HEK293 (cell line): ENCODE data around the gene BCAP31.
"Not testable (repeated sequence)": the region's sequence is repeated elsewhere in the genome, so short reads cannot be mapped to it uniquely, and the experiment has no call there.

Experiments used
- CTCF ChIA-PET: fragments of 350-600 bp; formaldehyde crosslinking; extraction: SDS; loops from one replicate; lab custom pipeline; 2021; ENCODE audit warnings: antibody characterized with exemption; lab: Yijun Ruan, JAX
- POLR2A ChIA-PET: fragments of 300-600 bp; formaldehyde crosslinking; extraction: SDS; loops from one replicate; lab custom pipeline; 2020; ENCODE audit warnings: antibody characterized with exemption, inconsistent platforms; lab: Yijun Ruan, JAX
- H3K27ac ChIP-seq: fragments of 200-500 bp; sonication (Bioruptor generic); 2 replicates; pipeline ENCODE4 v1.5.1; 2014; ENCODE audit warnings: low read depth, low read length, control low read depth, inconsistent platforms; ENCODE audit errors: extremely low read depth
- H3K36me3 ChIP-seq, 2 experiments: fragments of 200-500 bp in 1 of 2; sonication (Bioruptor generic) in 1 of 2; 1 replicate in 1 of 2; 2 replicates in 1 of 2; pipeline ENCODE4 v1.5.1; 2014 to 2017; ENCODE audit warnings: inconsistent platforms in 2 of 2, low read length in 2 of 2; ENCODE audit not compliant: control insufficient read depth in 2 of 2, insufficient read depth in 1 of 2
- H3K4me1 ChIP-seq: fragments of 200-500 bp; sonication (Bioruptor generic); 2 replicates; pipeline ENCODE4 v1.5.1; 2014; ENCODE audit warnings: mild to moderate bottlenecking, low read length, inconsistent platforms; ENCODE audit not compliant: control insufficient read depth, insufficient read depth
- H3K4me3 ChIP-seq: 2 replicates; pipeline ENCODE4 v1.5.1; 2011; ENCODE audit warnings: low read depth, mild to moderate bottlenecking, control low read depth, low read length, moderate library complexity
- H3K9me3 ChIP-seq: fragments of 200-500 bp; sonication (Bioruptor generic); 2 replicates; pipeline ENCODE4 v1.5.1; 2014; ENCODE audit warnings: low read depth, low read length, inconsistent platforms; ENCODE audit not compliant: control insufficient read depth, insufficient read depth
- GFI1B ChIP-seq: fragments of 450-650 bp; formaldehyde crosslinking; IDR thresholded peaks from 2 replicates; pipeline ENCODE4 v1.5.1; 2016; ENCODE audit warnings: missing biosample characterization, missing genetic modification characterization
- SALL2 ChIP-seq: fragments of 450-650 bp; formaldehyde crosslinking; IDR thresholded peaks from 2 replicates; pipeline ENCODE4 v1.5.0; 2017; ENCODE audit warnings: missing biosample characterization, mild to moderate bottlenecking, missing genetic modification characterization, borderline replicate concordance
- ZBTB10 ChIP-seq: fragments of 450-650 bp; formaldehyde crosslinking; IDR thresholded peaks from 2 replicates; pipeline ENCODE4 v1.5.1; 2016; ENCODE audit warnings: missing biosample characterization, missing genetic modification characterization
- ZNF114 ChIP-seq: fragments of 450-650 bp; formaldehyde crosslinking; IDR thresholded peaks from 2 replicates; pipeline ENCODE4 v1.5.0; 2017; ENCODE audit warnings: missing biosample characterization, missing genetic modification characterization
- ZNF138 ChIP-seq: fragments of 450-650 bp; formaldehyde crosslinking; IDR thresholded peaks from 2 replicates; pipeline ENCODE4 v1.5.1; 2016; ENCODE audit warnings: missing biosample characterization, missing genetic modification characterization, borderline replicate concordance
- ZNF157 ChIP-seq: fragments of 450-650 bp; formaldehyde crosslinking; IDR thresholded peaks from 2 replicates; pipeline ENCODE4 v1.5.1; 2016; ENCODE audit warnings: missing biosample characterization, missing genetic modification characterization
- ZNF23 ChIP-seq: fragments of 450-650 bp; formaldehyde crosslinking; IDR thresholded peaks from 2 replicates; pipeline ENCODE4 v1.5.1; 2016; ENCODE audit warnings: missing biosample characterization, missing genetic modification characterization, borderline replicate concordance
- ZNF239 ChIP-seq: fragments of 450-650 bp; formaldehyde crosslinking; IDR thresholded peaks from 2 replicates; pipeline ENCODE4 v1.5.1; 2016; ENCODE audit warnings: missing biosample characterization, missing genetic modification characterization
- ZNF501 ChIP-seq: fragments of 450-650 bp; formaldehyde crosslinking; IDR thresholded peaks from 2 replicates; pipeline ENCODE4 v1.5.1; 2016; ENCODE audit warnings: missing biosample characterization, missing genetic modification characterization
- ZNF513 ChIP-seq: fragments of 450-650 bp; IDR thresholded peaks from 2 replicates; pipeline ENCODE4 v1.5.1; 2018; ENCODE audit warnings: missing biosample characterization, missing genetic modification characterization
- ZNF548 ChIP-seq: fragments of 450-650 bp; formaldehyde crosslinking; IDR thresholded peaks from 2 replicates; pipeline ENCODE4 v1.5.1; 2016; ENCODE audit warnings: missing biosample characterization, missing genetic modification characterization
- ZNF571 ChIP-seq: fragments of 450-650 bp; formaldehyde crosslinking; IDR thresholded peaks from 2 replicates; pipeline ENCODE4 v1.5.0; 2017; ENCODE audit warnings: missing biosample characterization, missing genetic modification characterization
- ZNF776 ChIP-seq: fragments of 450-650 bp; formaldehyde crosslinking; IDR thresholded peaks from 2 replicates; pipeline ENCODE4 v1.5.0; 2017; ENCODE audit warnings: missing biosample characterization, missing genetic modification characterization, borderline replicate concordance
- TF ChIP-seq, protein P1 (sequence below): fragments of 450-650 bp; formaldehyde crosslinking; IDR thresholded peaks from 2 replicates; pipeline ENCODE4 v1.5.0; 2017; ENCODE audit warnings: missing biosample characterization, missing genetic modification characterization, borderline replicate concordance
- TF ChIP-seq, protein P2 (sequence below): fragments of 450-650 bp; formaldehyde crosslinking; IDR thresholded peaks from 2 replicates; pipeline ENCODE4 v1.5.1; 2017; ENCODE audit warnings: missing biosample characterization, missing genetic modification characterization

Gene BCAP31

DNA sequence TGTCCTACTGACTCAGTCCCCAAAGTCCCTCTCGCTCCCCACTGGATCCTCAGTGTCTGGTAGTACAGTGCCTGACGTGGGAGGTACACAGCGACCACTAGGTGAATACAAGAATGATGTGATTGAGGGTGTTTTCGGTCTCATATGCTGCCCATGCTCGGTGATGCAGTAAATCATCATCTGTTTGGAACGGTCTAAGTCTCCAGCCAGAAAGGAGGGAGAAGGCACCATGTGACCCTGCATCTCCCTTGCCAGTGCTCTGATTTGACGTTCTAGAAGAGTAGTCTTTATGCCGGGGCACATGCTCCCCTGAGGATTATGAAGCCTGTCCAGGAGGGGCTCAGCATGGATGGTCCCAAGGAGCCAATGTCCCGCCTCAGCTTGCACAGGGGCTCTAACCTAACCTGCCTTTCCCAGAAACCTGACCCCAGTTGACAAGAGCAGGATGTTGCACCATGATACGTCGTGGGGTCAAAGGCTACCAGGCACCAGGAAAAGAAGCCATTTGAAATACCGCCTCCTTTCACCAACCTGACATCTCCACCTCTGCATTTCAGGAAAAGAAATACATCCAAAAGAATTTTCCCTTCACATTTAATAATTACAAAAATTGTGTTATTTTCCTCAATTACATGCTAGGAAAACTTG is 26.1 kb upstream of the BCAP31 start:
- TF ChIP-seq ZNF571 (tag by site-specific recombination) = no peak
- TF ChIP-seq, protein P1, sequence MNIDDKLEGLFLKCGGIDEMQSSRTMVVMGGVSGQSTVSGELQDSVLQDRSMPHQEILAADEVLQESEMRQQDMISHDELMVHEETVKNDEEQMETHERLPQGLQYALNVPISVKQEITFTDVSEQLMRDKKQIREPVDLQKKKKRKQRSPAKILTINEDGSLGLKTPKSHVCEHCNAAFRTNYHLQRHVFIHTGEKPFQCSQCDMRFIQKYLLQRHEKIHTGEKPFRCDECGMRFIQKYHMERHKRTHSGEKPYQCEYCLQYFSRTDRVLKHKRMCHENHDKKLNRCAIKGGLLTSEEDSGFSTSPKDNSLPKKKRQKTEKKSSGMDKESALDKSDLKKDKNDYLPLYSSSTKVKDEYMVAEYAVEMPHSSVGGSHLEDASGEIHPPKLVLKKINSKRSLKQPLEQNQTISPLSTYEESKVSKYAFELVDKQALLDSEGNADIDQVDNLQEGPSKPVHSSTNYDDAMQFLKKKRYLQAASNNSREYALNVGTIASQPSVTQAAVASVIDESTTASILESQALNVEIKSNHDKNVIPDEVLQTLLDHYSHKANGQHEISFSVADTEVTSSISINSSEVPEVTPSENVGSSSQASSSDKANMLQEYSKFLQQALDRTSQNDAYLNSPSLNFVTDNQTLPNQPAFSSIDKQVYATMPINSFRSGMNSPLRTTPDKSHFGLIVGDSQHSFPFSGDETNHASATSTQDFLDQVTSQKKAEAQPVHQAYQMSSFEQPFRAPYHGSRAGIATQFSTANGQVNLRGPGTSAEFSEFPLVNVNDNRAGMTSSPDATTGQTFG (tag by site-specific recombination) = no peak
- no peak for TF ChIP-seq ZNF114 (tag by site-specific recombination)
- no peak for TF ChIP-seq ZNF776
- no peak for TF ChIP-seq ZBTB10
- no peak for TF ChIP-seq ZNF239 (tag by site-specific recombination)
- no peak for TF ChIP-seq SALL2
- no peak for TF ChIP-seq ZNF501 (tag by site-specific recombination)
- Histone ChIP-seq H3K4me3 (no peak overlapping the region), H3K4me1 (no peaks in the 10 kb centered on the region), H3K9me3 (no peaks in the 10 kb centered on the region), H3K27ac (no peak overlapping the region), H3K36me3 (no peaks in the 10 kb centered on the region)
- POLR2A ChIA-PET = no interaction called here
- CTCF ChIA-PET = interaction anchor here (0.6 to 1.2 kb wide), 2 partner anchors 150 to 808 kb away, joined by 3 read pairs; no protein-coding TSS in a partner anchor

DNA sequence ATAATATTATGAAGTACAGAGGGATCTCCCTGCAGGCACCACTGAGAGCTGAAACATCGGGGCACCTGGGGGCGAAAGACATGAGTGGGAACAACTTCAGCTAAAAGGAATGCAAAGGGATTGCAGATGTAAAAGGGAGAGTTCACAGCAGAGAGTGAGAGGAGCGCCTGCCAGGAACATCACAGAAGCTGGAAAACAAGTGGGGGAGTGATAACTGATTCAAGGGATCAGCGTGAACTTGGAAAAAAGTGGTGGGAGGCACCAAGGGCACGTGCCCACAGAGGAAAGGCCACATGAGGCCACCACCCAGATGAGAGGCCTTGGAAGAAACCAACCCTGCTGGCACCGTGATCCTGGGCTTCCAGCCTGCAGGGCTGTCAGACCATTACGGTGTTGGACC is 24.8 kb upstream of the BCAP31 start:
- TF ChIP-seq ZNF548 = peak; percentile 95
- POLR2A ChIA-PET, H3K4me1 ChIP-seq, H3K27ac ChIP-seq, H3K9me3 ChIP-seq, H3K36me3 ChIP-seq, H3K4me3 ChIP-seq: not testable (repeated sequence)
- CTCF ChIA-PET = interaction anchor here (0.7 kb wide), 1 partner anchor 62 kb away, joined by 3 read pairs; no protein-coding TSS in a partner anchor

- POLR2A ChIA-PET, CTCF ChIA-PET, H3K27ac ChIP-seq, H3K4me3 ChIP-seq, H3K4me1 ChIP-seq, H3K9me3 ChIP-seq, H3K36me3 ChIP-seq: not testable (repeated sequence)
Observed at GRCh38 chrX:153746991-153747390, 22.8 kb upstream of the BCAP31 start.

DNA sequence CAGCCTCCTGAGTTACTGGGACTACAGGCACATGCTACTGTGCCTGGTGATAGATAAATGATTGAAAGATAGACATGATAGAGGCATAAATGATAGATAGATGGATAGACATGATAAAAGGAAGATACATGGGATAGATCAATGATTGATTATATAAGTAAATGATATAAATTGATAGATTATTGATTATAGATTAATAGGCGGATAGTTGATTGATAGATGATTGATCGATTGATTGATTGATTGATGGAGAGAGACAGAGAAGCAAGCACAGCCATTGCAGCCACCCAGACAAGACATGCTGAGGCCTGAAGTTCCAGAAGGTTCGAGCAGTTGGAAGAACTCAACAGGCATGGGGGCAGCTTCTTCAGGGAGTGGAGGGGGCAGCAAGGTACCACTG is 22.2 kb upstream of the BCAP31 start:
- ChIA-PET POLR2A (no interaction called here), CTCF (no interaction called here)
- H3K4me1 ChIP-seq = no peaks in the 10 kb centered on the region
- no peaks in the 10 kb centered on the region for H3K9me3 ChIP-seq
- H3K27ac ChIP-seq = no peak overlapping the region
- no peak overlapping the region for H3K4me3 ChIP-seq
- TF ChIP-seq ZNF157 (tag by site-specific recombination) (no peak), ZNF138 (tag by site-specific recombination) (no peak), GFI1B (tag by site-specific recombination) (no peak), ZNF23 (tag by site-specific recombination) (no peak), ZNF513 (tag by site-specific recombination) (no peak)
- TF ChIP-seq, protein P2, sequence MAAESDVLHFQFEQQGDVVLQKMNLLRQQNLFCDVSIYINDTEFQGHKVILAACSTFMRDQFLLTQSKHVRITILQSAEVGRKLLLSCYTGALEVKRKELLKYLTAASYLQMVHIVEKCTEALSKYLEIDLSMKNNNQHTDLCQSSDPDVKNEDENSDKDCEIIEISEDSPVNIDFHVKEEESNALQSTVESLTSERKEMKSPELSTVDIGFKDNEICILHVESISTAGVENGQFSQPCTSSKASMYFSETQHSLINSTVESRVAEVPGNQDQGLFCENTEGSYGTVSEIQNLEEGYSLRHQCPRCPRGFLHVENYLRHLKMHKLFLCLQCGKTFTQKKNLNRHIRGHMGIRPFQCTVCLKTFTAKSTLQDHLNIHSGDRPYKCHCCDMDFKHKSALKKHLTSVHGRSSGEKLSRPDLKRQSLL (tag by site-specific recombination) = no peak
- TF ChIP-seq, protein P1 (tag by site-specific recombination) = no peak
- TF ChIP-seq, all 188 proteins: peak for 0
- H3K36me3 ChIP-seq = no peaks in the 10 kb centered on the region
